Erythroblast (primary cell): ENCODE data around the gene AKAP1.

Experiments
- GATA1 ChIP-seq: IDR thresholded peaks from 2 replicates; pipeline ENCODE4 v1.6.1; 2011; ENCODE audit warnings: low read depth, mild to moderate bottlenecking, control low read depth, low read length, moderate library complexity
- POLR2A ChIP-seq: IDR thresholded peaks from 2 replicates; pipeline ENCODE4 v1.6.1; 2011; ENCODE audit warnings: mild to moderate bottlenecking, low read length

- TF ChIP-seq POLR2A (no peak), GATA1 (no peak)
Observed at GRCh38 chr17:57051886-57052361, 33.1 kb upstream of the AKAP1 start.
